NCI-H1436 (cell line): ENCODE results near the gene UBE3B.
"Not testable (repeated sequence)": the region's sequence is repeated elsewhere in the genome, so short reads cannot be mapped to it uniquely, and the experiment has no call there.

Experiments used
- DNase-seq: peaks from one replicate; lab custom pipeline; 2025; lab: John Stamatoyannopoulos, UW

The UBE3B gene

DNA sequence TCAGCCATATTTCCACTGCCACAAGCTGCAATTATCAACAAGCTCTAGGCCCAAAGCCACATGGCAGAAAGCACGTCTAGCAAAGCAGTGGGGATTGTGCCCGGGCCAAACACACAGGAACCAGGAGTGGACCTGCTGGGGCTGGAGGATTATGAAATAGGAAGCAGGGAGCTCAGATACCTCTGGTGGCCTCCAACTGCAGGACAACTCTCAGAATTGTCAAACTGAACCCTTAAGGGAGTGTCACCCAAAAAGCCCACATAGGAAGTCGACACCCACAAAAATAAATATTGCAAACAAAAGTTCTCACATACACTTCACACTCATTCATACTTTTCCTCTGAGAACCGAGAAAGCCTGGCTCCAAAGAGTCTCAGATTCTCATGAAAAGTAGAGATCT lies 26.5 kb upstream of the UBE3B start:
- DNase-seq = no peak

- no peak for DNase-seq
Observed at GRCh38 chr12:109451400-109451799, 26.0 kb upstream of the UBE3B start.

GRCh38 chr12:109452489-109452888 lies 24.9 kb upstream of the UBE3B start:
- no peak for DNase-seq

DNA sequence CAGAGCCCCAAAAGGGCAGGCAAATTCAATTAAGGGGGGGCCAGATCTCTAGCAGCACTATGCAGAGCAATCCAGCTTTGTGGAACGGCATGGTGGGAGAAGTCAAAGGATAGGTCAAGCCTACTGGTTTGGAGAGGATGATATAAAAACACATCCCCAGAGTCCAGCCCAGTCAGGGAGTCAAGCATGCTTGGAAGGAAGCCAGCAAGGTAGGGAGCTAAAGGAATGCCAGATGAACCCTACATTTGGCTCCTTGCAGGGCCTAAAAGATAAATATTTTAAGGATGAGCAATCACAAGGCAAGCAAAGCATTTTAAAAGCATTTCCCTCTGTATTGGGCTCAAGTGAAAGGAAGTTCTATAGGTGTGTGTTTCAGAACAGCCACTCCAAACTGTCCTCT lies 21.7 kb upstream of the UBE3B start:
- no peak for DNase-seq

DNA sequence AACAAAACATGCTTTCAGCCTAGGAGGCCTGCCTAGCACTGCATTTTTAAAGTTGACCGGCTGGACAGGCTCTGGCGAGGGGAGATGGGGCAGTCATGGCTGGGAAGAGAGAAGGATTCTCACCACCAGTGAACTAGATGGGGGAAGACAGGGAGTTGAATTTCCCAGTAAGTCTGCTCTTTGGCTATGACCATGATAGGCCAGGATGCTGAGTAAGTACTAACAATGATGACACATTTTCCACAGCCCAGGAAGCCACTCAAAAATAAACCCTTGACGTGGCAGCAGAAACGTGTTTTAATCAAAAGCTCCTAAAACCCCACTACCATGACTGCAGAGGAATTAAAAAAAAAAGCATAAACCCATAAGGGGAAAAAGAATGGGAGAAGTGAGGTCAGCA lies 19.3 kb upstream of the UBE3B start:
- DNase-seq = no peak

DNA sequence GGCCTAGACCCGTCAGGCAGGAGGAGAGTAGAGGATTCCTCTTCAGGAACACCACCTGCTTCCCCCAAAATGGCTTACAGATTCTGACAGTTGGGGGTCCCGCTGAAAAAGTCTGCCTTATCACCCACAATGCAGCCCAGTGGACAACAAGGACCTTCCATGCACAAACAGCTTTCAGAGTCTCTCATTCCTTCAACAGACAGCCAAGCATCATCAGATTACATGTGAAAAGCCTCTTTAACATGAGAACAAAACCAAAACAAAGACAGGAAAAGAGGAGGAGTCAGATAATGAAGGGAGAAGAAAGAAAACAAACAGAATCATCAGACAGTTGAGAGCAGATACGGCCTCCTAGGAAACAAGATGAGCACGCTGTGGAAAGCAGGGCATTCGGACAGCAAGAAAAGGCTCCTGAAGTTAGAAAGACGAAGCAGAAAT lies 18.6 kb upstream of the UBE3B start:
- DNase-seq = no peak

DNA sequence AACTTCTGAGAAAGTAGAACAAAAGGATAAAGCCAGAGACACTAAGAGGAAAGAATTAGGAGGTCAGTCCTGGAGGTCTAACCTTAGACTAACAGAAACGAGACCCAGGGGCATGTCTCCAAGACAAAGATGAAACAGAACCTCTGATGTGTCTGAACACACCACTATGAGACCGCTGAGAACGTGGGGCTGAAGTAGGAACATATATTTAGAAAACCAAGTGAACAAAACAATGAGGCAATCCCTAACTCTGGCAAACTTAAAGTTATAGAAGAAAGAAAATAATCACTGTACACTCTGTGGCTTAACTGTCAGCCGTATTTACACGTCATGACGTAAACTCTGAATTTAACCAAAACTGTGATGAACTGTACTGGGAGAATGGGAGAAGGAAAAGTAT lies 18.2 kb upstream of the UBE3B start:
- no peak for DNase-seq

DNA sequence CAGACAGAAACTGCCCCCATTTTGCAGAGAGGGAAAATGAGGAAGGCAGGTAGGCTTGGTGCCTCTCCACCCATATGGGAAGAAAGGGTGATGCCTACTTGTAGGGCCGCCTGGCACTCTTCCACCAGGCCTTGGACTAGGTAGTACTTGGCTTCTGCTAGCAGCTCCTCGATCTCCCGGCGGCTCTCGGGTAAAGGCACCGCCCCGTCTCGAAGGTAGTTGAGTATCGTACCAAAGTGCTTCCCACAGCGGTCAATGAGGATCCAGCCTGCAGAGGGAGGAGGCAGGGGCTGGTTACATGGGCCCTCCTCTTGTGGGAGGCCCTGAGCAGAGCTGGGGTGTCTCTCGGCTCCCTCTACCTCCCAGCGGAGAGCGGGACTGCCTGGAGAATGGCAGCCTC lies 16.9 kb upstream of the UBE3B start:
- DNase-seq = no peak

DNA sequence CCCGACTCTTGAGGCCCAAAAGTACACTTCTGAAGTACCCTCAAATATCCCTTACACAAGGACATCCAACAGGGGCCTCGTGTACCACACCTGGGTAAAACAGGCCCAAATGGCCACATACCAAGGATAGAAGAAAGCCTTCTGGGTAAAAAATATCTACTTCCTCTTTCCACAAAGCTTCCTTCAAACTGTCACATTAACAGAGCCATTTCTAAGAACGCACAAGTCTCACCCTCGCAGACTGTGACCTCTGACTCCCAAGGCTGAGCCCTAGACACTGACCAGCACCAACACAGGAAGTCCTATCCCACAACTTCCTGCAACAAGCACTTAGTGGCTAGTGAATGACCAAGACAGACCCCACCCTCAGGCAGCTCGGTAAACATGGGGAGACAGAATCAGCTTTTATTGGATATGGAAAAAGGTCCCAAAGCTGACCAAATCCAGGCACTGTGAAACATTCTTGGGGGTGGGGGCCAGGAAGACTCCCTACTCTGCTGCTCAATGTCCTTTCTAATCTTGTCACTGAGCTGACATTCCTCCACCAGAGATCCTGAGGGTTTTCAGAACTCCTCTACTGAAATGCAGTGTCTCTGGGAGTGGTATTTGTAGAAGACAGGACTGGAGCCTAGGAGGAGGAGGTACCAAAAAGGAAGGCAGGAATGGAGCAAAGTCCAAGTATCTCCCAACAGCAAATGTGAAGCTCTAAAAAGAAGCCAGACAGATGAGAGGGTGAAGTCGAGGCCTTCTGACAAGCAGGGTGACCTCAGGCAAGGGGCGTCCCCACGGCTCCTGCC lies 16.2 kb upstream of the UBE3B start:
- DNase-seq = no peak

DNA sequence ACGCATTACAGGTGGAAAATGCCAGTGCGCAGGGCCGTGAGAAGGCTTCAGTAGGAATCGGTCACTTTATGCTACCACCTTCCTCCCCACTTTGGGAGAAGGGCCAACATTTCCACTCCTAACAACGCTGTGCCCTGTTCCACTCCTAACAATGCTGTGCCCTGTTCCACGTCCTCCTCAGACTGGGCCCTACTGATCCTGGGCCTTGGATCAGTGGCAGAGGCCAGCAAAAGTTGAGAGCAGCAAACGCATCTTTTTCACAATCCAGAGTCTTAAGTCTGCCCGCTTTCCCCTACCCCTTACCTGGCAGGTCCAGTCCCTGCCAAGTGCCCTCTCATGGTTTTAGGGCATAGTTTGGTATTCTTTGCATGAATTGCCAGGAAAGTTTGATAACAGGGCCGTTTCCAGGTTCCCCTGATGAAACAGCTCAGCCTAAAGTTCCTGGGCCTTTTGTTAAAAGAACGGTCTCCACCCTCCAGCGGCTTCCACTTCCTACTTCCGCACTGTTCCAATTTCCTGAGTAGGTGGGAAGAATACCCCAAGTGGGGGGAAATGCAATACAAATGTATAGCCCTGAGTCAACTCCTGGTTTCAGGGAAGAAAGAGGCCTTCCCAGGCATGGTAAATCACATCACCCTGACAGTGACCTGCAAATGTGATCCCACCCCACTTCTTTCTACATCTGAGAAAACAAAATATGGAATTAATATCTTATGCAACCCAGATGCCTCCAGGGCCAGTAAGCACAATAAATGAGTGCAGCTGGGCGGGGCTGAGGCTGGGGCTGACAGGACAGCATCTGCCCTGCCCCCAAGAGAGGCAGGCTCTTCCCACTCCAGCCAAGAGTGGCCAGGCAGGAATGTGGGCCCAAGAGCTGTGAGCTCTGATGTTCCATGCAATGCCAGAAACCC lies 15.3 kb upstream of the UBE3B start:
- DNase-seq = no peak

DNA sequence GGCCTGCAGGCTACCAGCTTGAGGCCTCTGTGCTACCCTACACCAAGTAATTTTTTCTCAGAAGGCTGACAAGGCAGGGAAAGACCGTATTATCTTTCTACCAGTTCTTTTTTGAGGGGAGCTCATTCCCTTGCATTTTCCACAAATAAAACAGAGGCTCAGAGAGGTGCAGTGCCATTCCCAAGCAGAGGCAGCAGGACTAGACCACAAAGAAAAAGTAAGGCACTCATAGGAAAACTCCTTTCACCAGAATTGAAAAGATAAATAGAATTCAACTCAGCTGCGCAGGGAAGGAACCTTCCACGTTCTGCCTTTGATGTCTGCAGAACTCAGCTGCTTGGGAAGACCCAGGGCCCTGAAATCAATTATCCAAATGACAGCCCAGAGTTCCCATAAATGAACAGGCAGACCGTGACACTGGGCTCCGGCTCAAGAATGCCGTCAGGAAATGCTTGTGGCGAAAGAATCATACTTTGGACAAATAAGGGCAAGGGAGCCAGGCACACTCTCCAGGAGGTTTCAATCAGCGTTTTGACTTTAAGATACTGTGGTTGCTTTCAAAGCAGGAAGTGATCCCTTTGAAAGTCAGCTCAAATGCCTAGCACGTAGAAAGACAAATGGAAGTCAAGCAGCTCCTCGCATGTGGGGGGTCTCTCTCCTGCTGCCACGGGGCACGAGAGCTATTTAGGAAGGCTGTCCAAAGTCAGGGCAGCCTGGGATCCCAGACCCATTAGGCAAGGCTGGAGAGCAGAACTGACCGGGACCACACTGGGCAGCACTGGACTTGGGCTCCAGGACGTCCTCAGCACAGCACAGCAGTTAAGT lies 14.4 kb upstream of the UBE3B start:
- no peak for DNase-seq

GRCh38 chr12:109463756-109464155 lies 13.7 kb upstream of the UBE3B start:
- no peak for DNase-seq

DNA sequence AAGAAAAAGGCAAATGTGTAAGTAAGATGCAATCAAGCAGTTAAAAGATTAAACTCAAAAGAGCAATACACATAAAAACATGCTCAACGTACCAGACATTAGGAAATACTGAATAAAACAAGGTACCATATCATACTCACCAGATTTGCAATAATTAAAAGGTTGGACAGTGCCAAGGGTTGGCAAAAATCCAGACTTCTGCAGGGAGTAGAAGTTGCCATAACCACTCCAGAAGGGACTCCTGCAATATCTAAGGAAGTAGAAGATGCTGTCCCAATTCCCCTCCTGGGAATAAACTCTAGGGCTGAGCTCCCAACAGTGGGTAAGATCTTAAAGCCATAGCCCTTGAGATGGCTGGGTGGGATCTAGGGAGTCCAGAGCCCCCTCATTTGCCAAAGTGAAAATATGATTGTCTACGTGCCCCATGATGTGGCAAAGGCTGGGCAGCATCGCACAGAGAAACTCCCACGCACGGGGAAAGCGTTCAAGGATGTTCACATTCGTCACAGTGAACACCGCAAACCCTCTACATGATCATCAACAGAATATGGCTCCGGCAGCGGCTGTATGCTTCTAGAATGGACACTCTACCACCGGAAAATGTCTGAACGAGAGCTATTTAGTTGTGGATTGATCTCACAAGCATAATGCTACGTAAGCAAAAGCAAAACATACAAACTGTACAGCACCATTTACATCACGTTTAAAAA lies 12.6 kb upstream of the UBE3B start:
- DNase-seq = no peak

- DNase-seq = no peak
Observed at GRCh38 chr12:109466305-109466704, 11.1 kb upstream of the UBE3B start.

DNA sequence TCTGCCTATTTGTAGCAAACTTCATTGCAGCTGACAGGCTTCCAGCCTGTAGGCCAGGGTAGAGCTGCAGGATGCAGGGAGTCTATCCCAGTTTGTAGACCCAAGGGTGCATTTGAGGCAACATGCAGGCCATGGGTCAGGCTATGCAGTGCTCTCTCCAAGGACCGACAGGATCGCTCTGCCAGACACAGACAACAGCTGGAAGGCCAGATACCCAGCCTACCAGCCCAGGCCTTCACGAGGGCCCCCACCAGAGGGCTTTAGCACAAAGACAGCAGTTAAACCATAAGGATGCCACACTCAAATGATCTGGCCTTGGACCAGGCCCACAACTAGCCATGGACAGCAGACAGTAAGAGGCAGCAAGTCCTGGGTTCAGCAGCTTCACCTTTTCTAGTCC lies 10.6 kb upstream of the UBE3B start:
- no peak for DNase-seq

DNA sequence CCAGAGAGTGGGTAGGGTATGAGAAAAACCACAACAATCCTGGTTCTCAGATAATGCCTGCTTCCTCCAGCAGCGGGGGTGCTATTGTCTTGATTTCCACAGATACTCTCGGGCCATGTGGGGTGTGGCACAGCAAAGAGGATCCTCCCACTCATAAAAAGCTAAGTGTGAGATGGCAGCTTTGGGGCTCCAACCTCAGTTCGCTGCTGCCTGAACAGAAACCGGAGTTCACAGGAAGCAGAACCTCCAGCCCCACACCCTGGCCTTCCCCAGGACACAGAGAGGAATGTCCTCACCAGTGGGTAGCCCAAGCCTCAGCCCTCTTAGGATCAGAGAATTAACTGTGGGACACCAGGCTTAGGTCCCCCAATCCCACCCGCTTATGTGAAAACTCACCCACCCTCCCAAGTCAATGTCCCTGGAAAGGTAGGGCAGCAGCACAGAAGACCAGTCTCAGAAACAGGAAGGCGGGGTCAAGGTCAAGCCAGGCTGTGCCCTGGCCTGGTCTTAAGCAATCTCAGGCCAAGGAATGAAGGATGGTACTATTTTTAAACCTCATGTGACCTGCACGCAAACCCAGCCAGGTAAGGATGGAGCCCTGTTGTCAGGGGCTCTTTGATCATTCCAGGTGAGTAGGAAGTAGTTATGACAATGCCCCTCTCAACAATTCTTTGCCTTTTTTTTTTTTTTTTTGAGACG lies 9.3 kb upstream of the UBE3B start:
- DNase-seq = no peak

DNA sequence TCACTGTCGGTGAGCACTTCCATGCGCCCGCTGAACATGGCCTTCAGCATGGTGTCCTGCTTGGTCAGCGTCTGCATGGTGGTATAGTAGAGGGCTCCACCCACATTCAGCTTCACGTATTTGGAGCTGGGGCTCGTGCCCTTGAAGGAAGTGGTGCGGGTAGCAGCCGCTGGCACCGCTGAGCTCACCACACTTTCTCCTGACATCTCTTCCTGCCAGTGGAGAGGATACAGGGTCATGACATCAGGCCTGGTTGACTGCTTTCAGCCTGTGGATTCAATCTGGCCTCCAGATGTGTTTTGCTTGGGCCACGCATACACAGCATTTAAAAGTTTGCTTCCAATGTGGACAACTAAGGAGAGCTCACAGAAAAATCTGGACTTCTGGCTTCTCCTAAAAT lies 7.9 kb upstream of the UBE3B start:
- DNase-seq = no peak

GRCh38 chr12:109473006-109473405 lies 4.4 kb upstream of the UBE3B start:
- DNase-seq = no peak

GRCh38 chr12:109473526-109474270 lies 3.7 kb upstream of the UBE3B start:
- not testable (repeated sequence) for DNase-seq

GRCh38 chr12:109475121-109475520 lies 2.3 kb upstream of the UBE3B start:
- no peak for DNase-seq
